SK-N-SH (cell line): ENCODE data around the gene MAPK6. TPM values are rescaled to one million over a fixed set of nuclear protein-coding genes. Genes with fewer than 3 reads are reported as not detected.

Source experiments
- CTCF ChIA-PET: fragments of 300-600, 350-600 bp; formaldehyde crosslinking; extraction: SDS; loops from one replicate; lab custom pipeline; 2021; lab: Yijun Ruan, JAX
- POLR2A ChIA-PET: fragments of 350-600 bp; sonication (Branson Sonifier 250); formaldehyde crosslinking; extraction: SDS; loops from one replicate; lab custom pipeline; 2020; ENCODE audit warnings: antibody characterized with exemption, inconsistent platforms; lab: Yijun Ruan, JAX
- DNase-seq: peaks from one replicate; pipeline ENCODE4 v3.0.0; 2012
- H2AFZ ChIP-seq: fragments of 200-600 bp; sonication (generic); 2 replicates; pipeline ENCODE4 v1.8.1; 2016; ENCODE audit warnings: antibody characterized with exemption, mild to moderate bottlenecking, low read depth
- H3F3A ChIP-seq: fragments of 200-600 bp; sonication (generic); replicated peaks from 2 replicates; pipeline ENCODE3; 2016; ENCODE audit warnings: antibody characterized with exemption, mild to moderate bottlenecking; ENCODE audit not compliant: insufficient read depth
- H3K27ac ChIP-seq, 2 experiments: fragments of 200-500 bp in 1 of 2; fragments of 200-600 bp in 1 of 2; sonication (Bioruptor generic) in 1 of 2; sonication (generic), shearing (Covaris generic) in 1 of 2; 2 replicates each; pipeline versions ENCODE4 v1.5.1 to v1.6.1; 2014 to 2016; ENCODE audit warnings: low read depth in 2 of 2, inconsistent platforms in 1 of 2, low read length in 1 of 2, mild to moderate bottlenecking in 1 of 2, mixed read lengths in 1 of 2
- H3K27me3 ChIP-seq: fragments of 200-600 bp; sonication (generic), shearing (Covaris generic); 2 replicates; pipeline ENCODE4 v1.6.1; 2016; ENCODE audit warnings: mixed run types; ENCODE audit not compliant: insufficient read depth
- H3K36me3 ChIP-seq, 2 experiments: fragments of 200-500 bp in 1 of 2; fragments of 200-600 bp in 1 of 2; sonication (Bioruptor generic) in 1 of 2; sonication (generic) in 1 of 2; replicated peaks in 1 of 2; 2 replicates each; pipeline versions ENCODE3 to v1.5.1; 2014 to 2016; ENCODE audit warnings: low read length in 1 of 2, mild to moderate bottlenecking in 1 of 2; ENCODE audit not compliant: insufficient read depth in 2 of 2, control insufficient read depth in 1 of 2
- H3K4me1 ChIP-seq, 2 experiments: fragments of 200-500 bp in 1 of 2; fragments of 200-600 bp in 1 of 2; sonication (Bioruptor generic) in 1 of 2; sonication (generic), shearing (Covaris generic) in 1 of 2; 2 replicates each; pipeline versions ENCODE4 v1.5.1 to v1.6.1; 2014 to 2016; ENCODE audit warnings: low read depth in 1 of 2, low read length in 1 of 2, mixed run types in 1 of 2; ENCODE audit not compliant: insufficient read depth in 2 of 2, control insufficient read depth in 1 of 2
- H3K4me2 ChIP-seq: fragments of 200-600 bp; sonication (generic), shearing (Covaris generic); 2 replicates; pipeline ENCODE4 v1.6.1; 2017; ENCODE audit warnings: mixed run types
- H3K4me3 ChIP-seq, 2 experiments: fragments of 200-500 bp in 1 of 2; fragments of 200-600 bp in 1 of 2; sonication (Bioruptor generic) in 1 of 2; sonication (generic), shearing (Covaris generic) in 1 of 2; 2 replicates each; pipeline versions ENCODE4 v1.5.1 to v1.8.1; 2014 to 2016; ENCODE audit warnings: low read depth in 2 of 2, inconsistent platforms in 1 of 2, low read length in 1 of 2, mild to moderate bottlenecking in 1 of 2, mixed read lengths in 1 of 2, moderate library complexity in 1 of 2
- H3K79me2 ChIP-seq: fragments of 200-600 bp; sonication (generic); 2 replicates; pipeline ENCODE4 v1.8.1; 2017; ENCODE audit warnings: mild to moderate bottlenecking; ENCODE audit not compliant: insufficient read depth
- H3K9ac ChIP-seq: fragments of 200-600 bp; sonication (generic); 2 replicates; pipeline ENCODE4 v1.6.1; 2017; ENCODE audit warnings: mixed run types
- H3K9me2 ChIP-seq: fragments of 200-600 bp; sonication (generic); 2 replicates; pipeline ENCODE4 v1.6.1; 2017; ENCODE audit warnings: mixed run types
- H3K9me3 ChIP-seq: fragments of 200-600 bp; sonication (generic); 2 replicates; pipeline ENCODE4 v1.6.1; 2017; ENCODE audit warnings: mixed run types, mild to moderate bottlenecking, moderate library complexity
- H4K20me1 ChIP-seq: fragments of 200-600 bp; sonication (generic); 2 replicates; pipeline ENCODE4 v1.6.1; 2017; ENCODE audit warnings: mild to moderate bottlenecking, mixed run types; ENCODE audit not compliant: insufficient read depth
- FOSL2 ChIP-seq: IDR thresholded peaks from 2 replicates; pipeline ENCODE4 v1.4.0; 2012; ENCODE audit warnings: low read depth, mild to moderate bottlenecking, moderate library complexity, borderline replicate concordance
- FOXM1 ChIP-seq: IDR thresholded peaks from 2 replicates; pipeline ENCODE4 v1.4.0; 2012; ENCODE audit warnings: low read depth, mild to moderate bottlenecking
- JUND ChIP-seq: IDR thresholded peaks from 2 replicates; pipeline ENCODE4 v1.4.0; 2012
- MXI1 ChIP-seq: IDR thresholded peaks from 2 replicates; pipeline ENCODE4 v1.6.1; 2012; ENCODE audit warnings: mild to moderate bottlenecking, low read depth, low read length, improper control_type of control experiment
- RFX5 ChIP-seq: IDR thresholded peaks from 2 replicates; pipeline ENCODE4 v1.6.1; 2012; ENCODE audit warnings: mild to moderate bottlenecking, improper control_type of control experiment, low read length
- RXRA ChIP-seq: IDR thresholded peaks from 2 replicates; pipeline ENCODE4 v1.4.0; 2012; ENCODE audit warnings: low read depth, mild to moderate bottlenecking, borderline replicate concordance
- SIN3A ChIP-seq: IDR thresholded peaks from 2 replicates; pipeline ENCODE4 v1.6.1; 2012; ENCODE audit warnings: low read depth, mild to moderate bottlenecking, low read length, moderate library complexity, borderline replicate concordance
- TAF1 ChIP-seq: IDR thresholded peaks from 2 replicates; pipeline ENCODE4 v1.6.1; 2012; ENCODE audit warnings: low read depth, mild to moderate bottlenecking, low read length, moderate library complexity, borderline replicate concordance
- TCF12 ChIP-seq: IDR thresholded peaks from 2 replicates; pipeline ENCODE4 v1.4.0; 2012
- YY1 ChIP-seq: IDR thresholded peaks from 2 replicates; pipeline ENCODE4 v1.4.0; 2012; ENCODE audit warnings: low read depth, mild to moderate bottlenecking
- WGBS: methylation state at CpG from one replicate; pipeline ENCODE4 v1.1.6; 2017; ENCODE audit warnings: low lambda C conversion rate; 5-methylcytosine and 5-hydroxymethylcytosine counted together
- polyA plus RNA-seq, 3 experiments: library from polyadenylated mRNA; depleted of rRNA; stranded (reverse); fragments of >200 nt; gene quantifications; 2 replicates each; pipeline ENCODE4 v1.2.3, GENCODE V29; 2012
- TF ChIP-seq, protein P1 (sequence below): IDR thresholded peaks from 2 replicates; pipeline ENCODE4 v1.4.0; 2012; ENCODE audit warnings: low read depth, borderline replicate concordance
- TF ChIP-seq, protein P2 (sequence below): fragments of 200-600 bp; sonication (generic); IDR thresholded peaks from 2 replicates; pipeline ENCODE4 v1.6.1; 2017; ENCODE audit warnings: antibody characterized with exemption, mild to moderate bottlenecking, moderate library complexity
- TF ChIP-seq, protein P3 (sequence below): fragments of 150-350 bp; IDR thresholded peaks from 2 replicates; pipeline ENCODE4 v1.6.1; 2017; ENCODE audit warnings: antibody characterized with exemption, low read length, low read depth, borderline replicate concordance
- TF ChIP-seq, protein P4 (sequence below): fragments of 150-350 bp; IDR thresholded peaks from 2 replicates; pipeline ENCODE4 v1.6.1; 2016; ENCODE audit warnings: mild to moderate bottlenecking, low read depth, low read length
- TF ChIP-seq, protein P5 (sequence below): IDR thresholded peaks from 2 replicates; pipeline ENCODE4 v1.4.0; 2012; ENCODE audit warnings: low read depth, borderline replicate concordance

MAPK6 gene
- polyA plus RNA-seq, 1 of the 3 experiments (the other 2 are of a cell fraction): 16.9 TPM

DNA sequence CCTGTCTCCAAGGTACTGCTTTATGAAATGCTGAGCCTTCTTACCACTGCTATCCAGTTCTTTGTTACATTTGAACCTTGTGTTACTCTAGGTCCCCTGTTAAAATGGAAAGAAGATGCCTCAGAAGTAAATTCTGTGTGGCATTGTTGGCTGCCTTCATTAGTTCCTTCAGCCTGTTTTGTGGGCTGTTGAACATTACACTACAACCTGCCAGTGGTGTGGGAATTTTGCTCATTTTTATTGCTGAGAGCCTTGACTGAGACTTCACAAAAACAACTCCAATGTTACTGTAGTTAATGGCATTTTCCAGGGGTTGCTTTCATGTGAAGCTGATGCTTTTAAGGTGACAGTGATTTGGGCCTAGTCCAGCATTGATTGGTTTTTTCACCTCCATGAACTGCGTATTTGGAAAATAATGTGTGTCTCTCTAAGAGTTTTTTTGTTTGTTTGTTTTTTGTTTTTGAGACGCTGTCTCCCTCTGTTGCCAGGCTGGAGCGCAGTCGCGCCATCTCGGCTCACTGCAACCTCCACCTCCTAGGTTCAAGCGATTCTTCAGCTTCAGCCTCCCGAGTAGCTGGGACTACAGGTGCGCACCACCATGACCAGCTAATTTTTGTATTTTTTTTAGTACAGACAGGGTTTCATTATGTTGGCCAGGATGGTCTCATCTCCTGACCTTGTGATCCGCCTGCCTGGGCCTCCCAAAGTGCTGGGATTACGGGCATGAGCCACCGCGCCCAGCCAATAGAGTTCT is 4.3 kb downstream of the MAPK6 start (continued):
- TF ChIP-seq, protein P1, sequence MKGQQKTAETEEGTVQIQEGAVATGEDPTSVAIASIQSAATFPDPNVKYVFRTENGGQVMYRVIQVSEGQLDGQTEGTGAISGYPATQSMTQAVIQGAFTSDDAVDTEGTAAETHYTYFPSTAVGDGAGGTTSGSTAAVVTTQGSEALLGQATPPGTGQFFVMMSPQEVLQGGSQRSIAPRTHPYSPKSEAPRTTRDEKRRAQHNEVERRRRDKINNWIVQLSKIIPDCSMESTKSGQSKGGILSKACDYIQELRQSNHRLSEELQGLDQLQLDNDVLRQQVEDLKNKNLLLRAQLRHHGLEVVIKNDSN: no peak
- no peak for TF ChIP-seq RFX5
- TF ChIP-seq, protein P2, sequence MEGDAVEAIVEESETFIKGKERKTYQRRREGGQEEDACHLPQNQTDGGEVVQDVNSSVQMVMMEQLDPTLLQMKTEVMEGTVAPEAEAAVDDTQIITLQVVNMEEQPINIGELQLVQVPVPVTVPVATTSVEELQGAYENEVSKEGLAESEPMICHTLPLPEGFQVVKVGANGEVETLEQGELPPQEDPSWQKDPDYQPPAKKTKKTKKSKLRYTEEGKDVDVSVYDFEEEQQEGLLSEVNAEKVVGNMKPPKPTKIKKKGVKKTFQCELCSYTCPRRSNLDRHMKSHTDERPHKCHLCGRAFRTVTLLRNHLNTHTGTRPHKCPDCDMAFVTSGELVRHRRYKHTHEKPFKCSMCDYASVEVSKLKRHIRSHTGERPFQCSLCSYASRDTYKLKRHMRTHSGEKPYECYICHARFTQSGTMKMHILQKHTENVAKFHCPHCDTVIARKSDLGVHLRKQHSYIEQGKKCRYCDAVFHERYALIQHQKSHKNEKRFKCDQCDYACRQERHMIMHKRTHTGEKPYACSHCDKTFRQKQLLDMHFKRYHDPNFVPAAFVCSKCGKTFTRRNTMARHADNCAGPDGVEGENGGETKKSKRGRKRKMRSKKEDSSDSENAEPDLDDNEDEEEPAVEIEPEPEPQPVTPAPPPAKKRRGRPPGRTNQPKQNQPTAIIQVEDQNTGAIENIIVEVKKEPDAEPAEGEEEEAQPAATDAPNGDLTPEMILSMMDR: no peak

DNA sequence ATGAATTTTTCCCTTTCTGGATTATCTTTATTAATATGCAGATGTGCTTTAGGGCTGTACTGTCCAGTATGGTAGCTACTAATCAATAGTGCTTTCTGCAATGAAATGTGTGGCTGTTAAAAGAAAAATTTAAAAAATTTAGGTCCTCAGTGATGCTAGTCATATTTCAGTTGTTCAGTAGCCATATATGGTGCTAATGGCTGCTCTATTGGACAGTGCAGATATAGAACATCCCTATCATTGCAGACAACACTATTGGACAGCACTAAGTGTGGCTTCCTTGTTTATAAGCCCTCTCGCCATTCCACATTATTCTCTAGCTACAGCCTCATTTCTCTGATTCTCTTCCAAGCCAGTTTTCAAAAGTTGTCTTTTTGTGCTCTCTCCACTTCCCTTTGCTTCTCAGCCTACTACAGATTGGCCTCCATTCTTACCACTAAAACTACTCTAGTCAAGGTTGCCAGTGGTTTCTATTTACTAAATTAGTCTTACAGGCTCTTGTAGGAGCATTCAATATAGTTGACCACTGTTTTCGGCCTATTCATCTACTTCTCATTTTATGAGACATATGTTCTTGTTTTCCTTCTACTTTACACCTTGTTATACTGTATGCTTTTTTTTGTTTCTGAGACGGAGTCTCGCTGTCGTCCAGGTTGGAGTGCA is 9.5 kb downstream of the MAPK6 start:
- peaks cover 0 to 25% of the 10 kb centered on the region in 2 experiments for H3K36me3 ChIP-seq
- no peak overlapping the region for H3K4me3 ChIP-seq
- no peak overlapping the region for H2AFZ ChIP-seq
- ChIA-PET POLR2A (interaction anchor here (1.1 kb wide), 1 partner anchor 9 kb away, joined by 4 read pairs; no protein-coding TSS in a partner anchor), CTCF (no interaction called here)
- peaks cover 97% of the 10 kb centered on the region for H4K20me1 ChIP-seq
- H3K27me3 ChIP-seq: no peaks in the 10 kb centered on the region
- 0 out of 2 replicates have a peak, but pooled peaks cover 8% of the 10 kb centered on the region for H3K9me3 ChIP-seq
- no peak overlapping the region for H3K9ac ChIP-seq
- peaks cover 100% of the 10 kb centered on the region for H3K79me2 ChIP-seq
- no peaks in the 10 kb centered on the region for H3K9me2 ChIP-seq
- no peak overlapping the region for H3K27ac ChIP-seq
- no peak for TF ChIP-seq TAF1
- TF ChIP-seq MXI1: no peak
- no peak for TF ChIP-seq TCF12
- TF ChIP-seq RXRA: no peak
- no peak for TF ChIP-seq YY1
- TF ChIP-seq JUND: no peak
- TF ChIP-seq, protein P2: no peak
- TF ChIP-seq, protein P3, sequence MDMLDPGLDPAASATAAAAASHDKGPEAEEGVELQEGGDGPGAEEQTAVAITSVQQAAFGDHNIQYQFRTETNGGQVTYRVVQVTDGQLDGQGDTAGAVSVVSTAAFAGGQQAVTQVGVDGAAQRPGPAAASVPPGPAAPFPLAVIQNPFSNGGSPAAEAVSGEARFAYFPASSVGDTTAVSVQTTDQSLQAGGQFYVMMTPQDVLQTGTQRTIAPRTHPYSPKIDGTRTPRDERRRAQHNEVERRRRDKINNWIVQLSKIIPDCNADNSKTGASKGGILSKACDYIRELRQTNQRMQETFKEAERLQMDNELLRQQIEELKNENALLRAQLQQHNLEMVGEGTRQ: no peak
- no peak for TF ChIP-seq SIN3A
- no peak for TF ChIP-seq FOSL2
- TF ChIP-seq, protein P4, sequence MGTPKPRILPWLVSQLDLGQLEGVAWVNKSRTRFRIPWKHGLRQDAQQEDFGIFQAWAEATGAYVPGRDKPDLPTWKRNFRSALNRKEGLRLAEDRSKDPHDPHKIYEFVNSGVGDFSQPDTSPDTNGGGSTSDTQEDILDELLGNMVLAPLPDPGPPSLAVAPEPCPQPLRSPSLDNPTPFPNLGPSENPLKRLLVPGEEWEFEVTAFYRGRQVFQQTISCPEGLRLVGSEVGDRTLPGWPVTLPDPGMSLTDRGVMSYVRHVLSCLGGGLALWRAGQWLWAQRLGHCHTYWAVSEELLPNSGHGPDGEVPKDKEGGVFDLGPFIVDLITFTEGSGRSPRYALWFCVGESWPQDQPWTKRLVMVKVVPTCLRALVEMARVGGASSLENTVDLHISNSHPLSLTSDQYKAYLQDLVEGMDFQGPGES: no peak
- TF ChIP-seq, protein P5, sequence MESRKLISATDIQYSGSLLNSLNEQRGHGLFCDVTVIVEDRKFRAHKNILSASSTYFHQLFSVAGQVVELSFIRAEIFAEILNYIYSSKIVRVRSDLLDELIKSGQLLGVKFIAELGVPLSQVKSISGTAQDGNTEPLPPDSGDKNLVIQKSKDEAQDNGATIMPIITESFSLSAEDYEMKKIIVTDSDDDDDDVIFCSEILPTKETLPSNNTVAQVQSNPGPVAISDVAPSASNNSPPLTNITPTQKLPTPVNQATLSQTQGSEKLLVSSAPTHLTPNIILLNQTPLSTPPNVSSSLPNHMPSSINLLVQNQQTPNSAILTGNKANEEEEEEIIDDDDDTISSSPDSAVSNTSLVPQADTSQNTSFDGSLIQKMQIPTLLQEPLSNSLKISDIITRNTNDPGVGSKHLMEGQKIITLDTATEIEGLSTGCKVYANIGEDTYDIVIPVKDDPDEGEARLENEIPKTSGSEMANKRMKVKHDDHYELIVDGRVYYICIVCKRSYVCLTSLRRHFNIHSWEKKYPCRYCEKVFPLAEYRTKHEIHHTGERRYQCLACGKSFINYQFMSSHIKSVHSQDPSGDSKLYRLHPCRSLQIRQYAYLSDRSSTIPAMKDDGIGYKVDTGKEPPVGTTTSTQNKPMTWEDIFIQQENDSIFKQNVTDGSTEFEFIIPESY: no peak
- no peak for TF ChIP-seq FOXM1
- H3K4me1 ChIP-seq: no peaks in the 10 kb centered on the region
- WGBS: 97% methylated on average over 5 of the region's 5 CpGs
- no peak overlapping the region for H3K4me2 ChIP-seq
- DNase-seq: no peak
- H3F3A ChIP-seq: peaks cover 9% of the 10 kb centered on the region
